Stimulated activated naive CD4-positive, alpha-beta T cell treated with Interleukin-2 at 50 U/mL for 16 hours (primary cell): ENCODE measurements around the gene PRAF2.

Experiments
- DNase-seq: peaks from one replicate; lab custom pipeline; 2025; lab: John Stamatoyannopoulos, UW

The PRAF2 gene

GRCh38 chrX:49073601-49074575 is at the start of gene PRAF2:
Gene PRAF2, minus strand, starts transcription at chrX:49074002. Its CDS starts 15 bp downstream, at chrX:49073987.
- DNase-seq, result peak; percentile 88

GRCh38 chrX:49122499-49122898 is 48.7 kb upstream of the PRAF2 start:
- DNase-seq, result no peak

- DNase-seq, result no peak
These were observed 46.3 kb upstream of the PRAF2 start for GRCh38 chrX:49120091-49120490.

- no peak for DNase-seq
These were observed 43.8 kb upstream of the PRAF2 start for GRCh38 chrX:49117581-49117980.

- DNase-seq, result no peak
These were observed 42.9 kb upstream of the PRAF2 start for GRCh38 chrX:49116716-49117115.

GRCh38 chrX:49116076-49116475 is 42.3 kb upstream of the PRAF2 start:
- DNase-seq, result no peak

GRCh38 chrX:49111791-49112190 is 38.0 kb upstream of the PRAF2 start:
- no peak for DNase-seq

- no peak for DNase-seq
These were observed 36.6 kb upstream of the PRAF2 start for GRCh38 chrX:49110417-49110816.

- no peak for DNase-seq
These were observed 34.8 kb upstream of the PRAF2 start for GRCh38 chrX:49108641-49109040.

- no peak for DNase-seq
These were observed 33.1 kb upstream of the PRAF2 start for GRCh38 chrX:49106930-49107329.

- no peak for DNase-seq
These were observed 32.5 kb upstream of the PRAF2 start for GRCh38 chrX:49106296-49106695.

- no peak for DNase-seq
These were observed 29.8 kb upstream of the PRAF2 start for GRCh38 chrX:49103637-49104036.

- DNase-seq, result no peak
These were observed 28.4 kb upstream of the PRAF2 start for GRCh38 chrX:49102190-49102589.

GRCh38 chrX:49101629-49101984 is 27.8 kb upstream of the PRAF2 start:
- DNase-seq, result no peak

GRCh38 chrX:49100704-49101628 is 27.2 kb upstream of the PRAF2 start:
- DNase-seq, result peak; percentile 84

GRCh38 chrX:49096419-49096818 is 22.6 kb upstream of the PRAF2 start:
- DNase-seq, result no peak

- no peak for DNase-seq
These were observed 15.8 kb upstream of the PRAF2 start for GRCh38 chrX:49089553-49089952.

- DNase-seq, result no peak
These were observed 8.6 kb upstream of the PRAF2 start for GRCh38 chrX:49082271-49082871.

- peak; percentile 56 for DNase-seq
These were observed 6.0 kb upstream of the PRAF2 start, which contains the start of gene WDR45 for GRCh38 chrX:49079489-49080428. Gene WDR45, minus strand, starts transcription at chrX:49079887. Its CDS starts 1,792 bp downstream, at chrX:49078095.

- no peak for DNase-seq
These were observed 4.1 kb upstream of the PRAF2 start for GRCh38 chrX:49077941-49078340.

GRCh38 chrX:49075347-49075746 is 1.5 kb upstream of the PRAF2 start:
- no peak for DNase-seq
